HCT116 (cell line): ENCODE data around the gene NDC1.

Experiments used
- CEBPB ChIP-seq: IDR thresholded peaks from 2 replicates; pipeline ENCODE4 v1.6.1; 2012; ENCODE audit warnings: low read depth
- CTCF ChIP-seq, 3 experiments: fragments of 200-600 bp in 1 of 3; sonication (generic) in 1 of 3; IDR thresholded peaks in 2 of 3; conservative IDR thresholded peaks in 1 of 3; 2 replicates each; pipeline ENCODE4 v1.5.1; 2012 to 2017; ENCODE audit warnings: low read depth in 2 of 3, low read length in 2 of 3, antibody characterized with exemption in 1 of 3, borderline replicate concordance in 1 of 3, control low read depth in 1 of 3, mild to moderate bottlenecking in 1 of 3, mixed read lengths in 1 of 3, mixed run types in 1 of 3, moderate library complexity in 1 of 3; ENCODE audit not compliant: insufficient read depth in 1 of 3
- EZH2phosphoT487 ChIP-seq: fragments of 200-600 bp; IDR thresholded peaks from 2 replicates; pipeline ENCODE4 v1.6.1; 2018; ENCODE audit warnings: antibody characterized with exemption, borderline replicate concordance
- POLR2A ChIP-seq: IDR thresholded peaks from 2 replicates; pipeline ENCODE4 v1.7.0; 2011; ENCODE audit warnings: borderline replicate concordance; ENCODE audit not compliant: insufficient read depth, insufficient read length; ENCODE audit errors: extremely low read depth
- SP1 ChIP-seq: IDR thresholded peaks from 2 replicates; pipeline ENCODE4 v1.6.1; 2012; ENCODE audit warnings: low read depth
- TF ChIP-seq, protein P1 (sequence below): IDR thresholded peaks from 2 replicates; pipeline ENCODE4 v1.6.1; 2012
- TF ChIP-seq, protein P2 (sequence below): IDR thresholded peaks from 2 replicates; pipeline ENCODE4 v1.6.1; 2011; ENCODE audit warnings: mild to moderate bottlenecking, low read length, moderate library complexity; ENCODE audit not compliant: insufficient replicate concordance; ENCODE audit errors: extremely low read depth

DNA sequence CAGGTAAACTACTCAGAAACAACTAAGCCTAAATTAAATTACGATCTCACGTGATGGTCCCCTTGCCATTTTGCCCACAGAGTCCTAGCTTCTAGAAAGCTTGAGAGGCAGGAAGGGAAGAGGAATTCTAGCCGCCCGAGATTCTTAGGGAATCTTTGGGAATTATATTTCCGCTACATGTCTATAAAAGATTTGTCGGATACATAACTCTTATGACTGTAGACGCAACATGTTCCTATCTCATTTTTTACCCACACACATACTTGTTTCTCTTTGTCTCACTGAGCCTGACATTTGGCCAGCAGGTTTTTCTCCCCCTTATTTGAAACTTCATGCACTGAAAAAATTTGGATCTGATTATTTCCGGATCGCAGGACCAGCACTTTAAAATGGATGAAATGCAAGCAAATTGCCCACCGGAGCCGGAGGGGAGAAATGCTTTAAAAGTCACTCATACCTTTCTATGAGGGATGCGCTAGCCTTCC lies 104.6 kb downstream of the NDC1 start:
- TF ChIP-seq, protein P1, sequence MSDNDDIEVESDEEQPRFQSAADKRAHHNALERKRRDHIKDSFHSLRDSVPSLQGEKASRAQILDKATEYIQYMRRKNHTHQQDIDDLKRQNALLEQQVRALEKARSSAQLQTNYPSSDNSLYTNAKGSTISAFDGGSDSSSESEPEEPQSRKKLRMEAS, result no peak
- TF ChIP-seq CTCF (IDR thresholded peaks at IDR 0.05 in 2 of 3, conservative IDR thresholded peaks at IDR 0.05 in 1 of 3; ENCODE audit: borderline replicate concordance in 1 of 3, insufficient read depth in 1 of 3, low read depth in 2 of 3, low read length in 2 of 3), result no peak
- no peak for TF ChIP-seq CEBPB
- no peak for TF ChIP-seq SP1
- TF ChIP-seq EZH2phosphoT487, result no peak
- TF ChIP-seq, protein P2, sequence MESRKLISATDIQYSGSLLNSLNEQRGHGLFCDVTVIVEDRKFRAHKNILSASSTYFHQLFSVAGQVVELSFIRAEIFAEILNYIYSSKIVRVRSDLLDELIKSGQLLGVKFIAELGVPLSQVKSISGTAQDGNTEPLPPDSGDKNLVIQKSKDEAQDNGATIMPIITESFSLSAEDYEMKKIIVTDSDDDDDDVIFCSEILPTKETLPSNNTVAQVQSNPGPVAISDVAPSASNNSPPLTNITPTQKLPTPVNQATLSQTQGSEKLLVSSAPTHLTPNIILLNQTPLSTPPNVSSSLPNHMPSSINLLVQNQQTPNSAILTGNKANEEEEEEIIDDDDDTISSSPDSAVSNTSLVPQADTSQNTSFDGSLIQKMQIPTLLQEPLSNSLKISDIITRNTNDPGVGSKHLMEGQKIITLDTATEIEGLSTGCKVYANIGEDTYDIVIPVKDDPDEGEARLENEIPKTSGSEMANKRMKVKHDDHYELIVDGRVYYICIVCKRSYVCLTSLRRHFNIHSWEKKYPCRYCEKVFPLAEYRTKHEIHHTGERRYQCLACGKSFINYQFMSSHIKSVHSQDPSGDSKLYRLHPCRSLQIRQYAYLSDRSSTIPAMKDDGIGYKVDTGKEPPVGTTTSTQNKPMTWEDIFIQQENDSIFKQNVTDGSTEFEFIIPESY, result no peak
- TF ChIP-seq POLR2A, result no peak
